GM18499 (cell line): ENCODE measurements around the gene CRKL.
"Not testable (repeated sequence)": the region's sequence is repeated elsewhere in the genome, so short reads cannot be mapped to it uniquely, and the experiment has no call there.

Experiments used
- ATAC-seq: cut with Tn5 transposase; IDR thresholded peaks from one replicate; pipeline ENCODE4 v1.9.1; 2021; ENCODE audit warnings: moderate number of reproducible peaks; ENCODE audit not compliant: insufficient read depth, unreplicated experiment

Gene CRKL

GRCh38 chr22:20965104-20965887 lies 48.1 kb downstream of the CRKL start:
- ATAC-seq = no peak

DNA sequence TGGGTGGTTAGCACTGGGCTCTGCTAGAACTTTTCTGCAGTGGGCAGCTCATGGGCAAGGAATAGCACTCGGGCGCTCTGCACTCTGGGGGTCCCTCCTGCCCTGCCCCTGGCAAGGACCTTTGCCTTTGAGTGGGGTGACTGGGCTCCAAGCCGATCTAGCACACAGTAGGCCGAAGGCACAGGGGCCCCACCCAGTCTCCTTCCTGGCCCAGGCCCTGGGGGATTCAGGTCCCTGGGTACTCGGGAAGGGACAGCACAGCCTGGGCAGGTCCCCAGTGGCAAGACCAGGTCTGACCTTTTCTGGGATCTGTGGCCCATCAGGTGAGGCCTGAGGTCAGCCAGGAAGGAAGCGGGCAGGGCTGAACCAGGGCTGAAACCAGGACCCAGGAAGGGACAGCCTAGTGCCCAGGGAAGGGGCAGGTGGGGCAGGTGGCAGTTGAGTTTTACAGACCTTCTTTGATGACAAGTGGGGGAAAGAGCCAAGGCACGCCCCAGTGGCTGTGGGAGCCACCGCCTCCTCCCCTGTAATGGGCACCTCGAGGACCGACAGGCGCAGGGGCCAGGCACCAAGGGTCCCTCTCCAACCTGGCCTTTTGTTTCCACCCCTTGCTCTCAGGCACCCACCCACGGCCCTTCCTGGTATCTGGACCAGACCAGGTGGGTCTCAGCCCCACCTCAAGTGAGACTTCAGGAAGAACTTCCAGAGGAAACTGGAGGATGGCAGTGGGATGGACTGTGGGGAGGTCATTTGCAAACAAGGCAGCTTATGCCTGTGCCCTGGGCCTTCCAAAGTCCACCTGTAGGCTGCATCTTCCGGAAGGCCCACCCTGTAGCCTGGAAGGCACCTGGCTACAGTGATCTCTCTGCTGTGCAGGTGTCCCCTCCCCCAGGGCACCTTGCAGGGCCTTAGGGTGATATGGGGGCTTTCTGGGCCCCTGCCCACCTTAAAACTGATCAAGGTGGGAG lies 49.0 kb downstream of the CRKL start:
- no peak for ATAC-seq

DNA sequence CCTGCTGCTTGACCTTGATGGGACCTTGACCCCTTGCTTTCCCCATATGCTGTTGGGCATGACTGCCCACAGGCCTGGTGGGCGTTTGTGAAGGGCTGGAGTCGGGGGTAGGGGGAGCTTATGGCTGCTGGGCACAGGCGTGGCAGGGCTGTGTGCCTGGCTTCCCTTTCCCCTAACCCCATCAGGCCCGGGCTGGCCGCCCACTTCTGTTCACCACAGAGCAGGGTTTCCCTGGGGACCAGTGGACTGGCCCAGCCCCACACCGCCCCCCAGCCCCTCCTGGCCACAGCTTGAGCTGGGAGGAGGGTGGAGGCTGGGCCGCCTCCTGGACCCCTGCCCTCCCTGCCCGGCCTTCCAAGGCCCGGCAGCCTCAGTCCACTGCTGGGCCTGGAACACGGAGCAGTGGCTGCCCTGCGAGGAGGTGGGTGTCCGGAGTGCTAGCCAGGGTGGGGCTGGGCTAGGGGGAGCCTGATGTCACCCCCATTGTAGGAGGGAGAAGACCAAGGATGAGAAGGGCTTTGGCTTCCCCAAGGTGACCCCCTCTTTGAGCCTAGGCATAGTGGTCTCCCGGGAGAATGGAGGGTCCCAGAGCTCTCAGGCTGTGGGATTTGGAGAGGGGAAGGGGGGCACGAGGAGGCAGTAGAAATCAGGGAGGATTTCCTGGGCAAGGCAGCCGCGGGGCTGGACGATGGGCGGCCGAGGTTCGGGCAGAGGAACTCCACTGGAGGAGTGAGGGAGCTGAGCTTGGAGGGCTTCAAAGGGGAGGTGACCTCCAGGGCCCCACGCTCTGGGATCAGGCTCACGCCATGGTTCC lies 49.9 kb downstream of the CRKL start, which contains the start of gene AIFM3:
Gene AIFM3 (plus strand): TSS at position 373 of the 814 bp plus-strand sequence. CDS start 690 bp downstream, outside the sequence.
- ATAC-seq = no peak

DNA sequence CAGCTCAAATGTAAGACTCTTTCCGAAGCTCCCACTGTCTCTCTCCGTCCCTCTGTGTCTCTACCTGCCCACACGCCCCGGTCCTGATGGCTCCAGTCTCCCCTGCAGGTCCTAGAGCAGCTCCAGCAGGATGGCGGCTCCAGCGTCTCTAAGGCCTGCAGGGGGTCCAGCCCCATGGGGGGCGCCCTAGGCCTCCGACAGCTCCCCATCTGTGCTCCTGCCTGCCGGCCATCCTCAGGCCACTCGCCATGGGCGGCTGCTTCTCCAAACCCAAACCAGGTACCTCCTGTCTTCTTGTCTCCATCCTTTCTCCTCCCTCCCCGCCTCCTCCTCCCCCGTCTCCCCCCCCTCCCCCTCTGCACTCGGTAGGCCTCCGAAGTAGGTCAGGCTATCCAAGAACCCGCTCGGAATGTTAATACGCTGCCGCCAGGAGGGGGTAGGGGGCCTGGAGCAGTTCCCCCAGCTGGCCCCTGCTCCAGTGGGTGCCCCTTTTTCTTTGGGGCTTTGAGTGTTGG lies 50.5 kb downstream of the CRKL start:
- no peak for ATAC-seq

DNA sequence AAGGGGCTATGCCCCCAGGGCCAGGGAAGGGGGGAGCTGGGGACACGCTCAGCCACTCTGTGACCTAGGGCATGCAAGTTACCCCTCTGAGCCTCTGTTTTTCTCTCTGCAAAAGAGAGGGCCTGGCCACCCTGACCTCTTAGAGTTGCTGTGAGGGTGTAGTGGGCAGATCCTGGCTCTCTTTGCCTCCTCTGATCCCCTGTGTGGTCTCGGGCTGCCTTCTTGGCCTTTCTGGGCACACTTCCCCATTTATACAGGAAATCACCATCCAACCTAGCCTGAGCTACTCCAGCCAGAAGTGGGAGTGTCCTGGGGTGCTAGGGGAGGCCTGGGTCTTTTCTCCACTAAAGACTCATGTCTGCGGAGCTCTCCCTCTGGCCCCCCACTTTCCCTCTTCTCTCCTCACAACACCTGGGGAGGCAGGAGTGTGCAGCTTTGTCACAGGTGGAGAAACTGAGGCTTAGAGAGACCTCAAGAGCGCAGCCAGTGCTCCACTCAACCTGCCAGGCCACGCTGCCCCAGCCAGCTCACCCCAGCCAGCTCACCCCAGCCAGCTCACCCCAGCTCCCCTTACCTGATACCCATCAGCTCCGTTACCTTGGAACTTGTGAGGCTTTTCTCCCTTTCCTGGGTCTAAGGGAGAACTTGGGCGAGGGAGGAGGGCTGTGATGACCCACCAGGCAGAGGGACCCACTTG lies 51.2 kb downstream of the CRKL start:
- ATAC-seq = no peak

- ATAC-seq = no peak
These were observed 53.9 kb downstream of the CRKL start for GRCh38 chr22:20970939-20971657.

DNA sequence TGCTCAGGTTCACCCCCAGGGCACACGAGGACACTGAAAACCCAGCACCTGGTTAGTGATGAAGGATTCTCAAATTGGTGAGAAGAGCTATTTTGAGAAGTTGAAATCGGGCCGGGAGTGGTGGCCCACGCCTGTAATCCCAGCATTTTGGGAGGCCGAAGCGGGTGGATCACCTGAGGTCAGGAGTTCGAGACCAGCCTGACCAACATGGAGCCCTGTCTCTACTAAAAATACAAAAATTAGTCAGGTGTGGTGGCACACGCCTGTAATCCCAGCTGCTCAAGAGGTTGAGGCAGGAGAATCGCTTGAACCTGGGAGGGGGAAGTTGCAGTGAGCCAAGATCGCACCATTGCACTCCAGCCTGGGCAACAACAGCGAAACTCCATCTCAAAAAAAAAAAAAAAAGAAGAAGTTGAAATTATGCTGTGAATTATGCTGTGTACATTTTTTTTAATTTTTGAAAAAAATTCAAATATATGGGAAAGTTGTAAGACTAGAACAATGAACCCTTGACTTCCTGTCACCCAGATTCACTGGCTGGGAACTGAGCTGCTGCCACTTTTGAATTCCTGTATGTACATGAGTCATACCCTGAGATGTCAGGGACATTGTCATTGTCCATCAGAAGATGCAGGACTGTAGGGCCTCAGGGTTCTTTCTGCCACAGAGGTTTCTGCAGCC lies 54.9 kb downstream of the CRKL start:
- ATAC-seq = not testable (repeated sequence)

- ATAC-seq = no peak
These were observed 55.8 kb downstream of the CRKL start for GRCh38 chr22:20972933-20973577.

- ATAC-seq = no peak
These were observed 56.6 kb downstream of the CRKL start for GRCh38 chr22:20973634-20974286.

DNA sequence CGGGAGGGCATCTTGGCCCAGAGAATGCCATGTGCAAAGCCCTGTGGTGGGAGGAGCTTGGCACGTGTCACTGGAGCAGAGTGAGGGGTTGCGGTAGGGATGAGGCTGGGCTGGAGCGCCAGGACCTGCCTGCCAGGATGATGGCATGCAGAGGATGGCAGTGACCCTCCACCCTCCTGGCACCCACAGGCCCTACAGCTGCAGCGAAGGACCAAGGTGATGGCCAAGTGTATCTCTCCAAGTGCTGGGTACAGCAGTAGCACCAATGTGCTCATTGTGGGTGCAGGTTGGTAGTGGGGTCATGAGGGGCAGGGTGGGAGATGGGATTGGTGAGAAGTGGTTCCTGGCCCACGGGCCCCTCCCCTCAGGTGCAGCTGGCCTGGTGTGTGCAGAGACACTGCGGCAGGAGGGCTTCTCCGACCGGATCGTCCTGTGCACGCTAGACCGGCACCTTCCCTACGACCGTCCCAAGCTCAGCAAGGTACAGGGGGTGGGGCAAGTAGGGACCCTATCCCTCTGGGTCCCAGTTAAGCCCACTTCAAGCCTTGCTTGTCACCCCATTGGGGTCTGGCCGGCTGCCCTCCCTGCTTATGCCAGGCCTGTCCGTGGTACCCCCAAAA lies 57.2 kb downstream of the CRKL start:
- ATAC-seq = no peak

DNA sequence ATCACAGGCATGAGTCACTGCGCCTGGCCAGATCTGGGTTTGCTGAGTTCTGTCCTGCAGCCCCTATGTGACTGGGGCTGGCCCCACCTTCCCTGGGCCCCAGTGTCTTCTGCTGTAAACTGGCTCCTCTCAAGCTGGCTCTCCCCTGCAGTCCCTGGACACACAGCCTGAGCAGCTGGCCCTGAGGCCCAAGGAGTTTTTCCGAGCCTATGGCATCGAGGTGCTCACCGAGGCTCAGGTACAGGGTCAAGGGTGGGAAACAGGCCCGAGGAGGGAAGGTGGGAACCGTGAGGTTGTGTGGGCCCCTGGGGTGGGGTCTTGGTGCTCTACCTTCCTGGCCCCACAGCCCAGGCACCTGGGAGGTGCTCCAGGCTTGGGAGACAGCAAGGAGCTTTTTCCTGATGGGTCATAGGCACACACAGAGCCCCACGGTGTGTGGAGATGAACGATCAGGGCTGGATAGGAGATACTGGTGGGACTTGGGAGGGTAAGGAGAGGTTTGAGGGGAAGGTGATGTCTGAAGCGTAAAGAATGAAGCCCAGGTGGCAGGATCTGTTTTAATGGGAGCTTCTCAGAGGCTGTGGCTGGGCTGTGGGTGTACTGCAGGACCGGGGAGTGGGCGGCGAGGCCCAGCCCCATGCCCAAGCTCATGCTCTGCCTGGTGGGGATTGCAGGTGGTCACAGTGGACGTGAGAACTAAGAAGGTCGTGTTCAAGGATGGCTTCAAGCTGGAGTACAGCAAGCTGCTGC lies 58.5 kb downstream of the CRKL start:
- no peak for ATAC-seq

DNA sequence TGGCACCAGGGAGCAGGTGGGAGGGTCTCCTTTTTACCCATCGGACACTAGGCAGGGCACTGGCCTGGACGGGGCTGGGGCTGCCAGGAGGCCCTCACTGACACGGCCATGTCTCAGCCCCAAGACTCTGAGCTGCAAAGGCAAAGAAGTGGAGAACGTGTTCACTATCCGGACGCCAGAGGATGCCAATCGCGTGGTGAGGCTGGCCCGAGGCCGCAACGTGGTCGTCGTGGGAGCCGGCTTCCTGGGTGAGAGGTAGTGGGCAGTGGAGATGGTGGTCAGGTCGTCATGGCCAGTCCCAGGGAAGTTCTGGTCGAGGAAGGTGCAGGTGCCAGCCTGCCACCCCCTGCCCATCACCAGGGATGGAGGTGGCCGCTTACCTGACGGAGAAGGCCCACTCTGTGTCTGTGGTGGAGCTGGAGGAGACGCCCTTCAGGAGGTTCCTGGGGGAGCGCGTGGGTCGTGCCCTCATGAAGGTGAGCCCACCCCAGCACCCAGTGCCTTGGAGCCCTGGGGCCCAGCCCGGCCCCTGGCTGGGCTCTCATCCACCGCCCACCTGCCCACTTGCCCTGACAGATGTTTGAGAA lies 59.2 kb downstream of the CRKL start:
- ATAC-seq = no peak

DNA sequence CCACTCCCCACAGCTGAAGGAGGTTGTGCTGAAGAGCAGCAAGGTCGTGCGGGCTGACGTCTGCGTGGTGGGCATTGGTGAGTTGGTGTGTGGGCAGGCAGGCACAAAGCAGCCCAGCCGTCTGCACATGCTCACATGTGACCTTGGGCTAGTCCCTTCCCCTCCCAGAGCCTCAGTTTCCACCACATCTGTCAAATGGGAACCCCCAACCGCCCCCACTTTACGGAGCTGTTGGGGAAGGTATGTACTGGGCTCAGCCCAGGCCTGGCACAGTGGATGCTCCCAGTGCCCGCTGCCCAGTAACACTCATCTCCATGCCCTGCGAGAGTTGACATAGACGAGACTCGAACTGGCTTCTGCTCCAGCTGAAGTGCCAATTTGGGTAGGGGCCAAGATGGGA lies 59.8 kb downstream of the CRKL start:
- ATAC-seq = no peak

DNA sequence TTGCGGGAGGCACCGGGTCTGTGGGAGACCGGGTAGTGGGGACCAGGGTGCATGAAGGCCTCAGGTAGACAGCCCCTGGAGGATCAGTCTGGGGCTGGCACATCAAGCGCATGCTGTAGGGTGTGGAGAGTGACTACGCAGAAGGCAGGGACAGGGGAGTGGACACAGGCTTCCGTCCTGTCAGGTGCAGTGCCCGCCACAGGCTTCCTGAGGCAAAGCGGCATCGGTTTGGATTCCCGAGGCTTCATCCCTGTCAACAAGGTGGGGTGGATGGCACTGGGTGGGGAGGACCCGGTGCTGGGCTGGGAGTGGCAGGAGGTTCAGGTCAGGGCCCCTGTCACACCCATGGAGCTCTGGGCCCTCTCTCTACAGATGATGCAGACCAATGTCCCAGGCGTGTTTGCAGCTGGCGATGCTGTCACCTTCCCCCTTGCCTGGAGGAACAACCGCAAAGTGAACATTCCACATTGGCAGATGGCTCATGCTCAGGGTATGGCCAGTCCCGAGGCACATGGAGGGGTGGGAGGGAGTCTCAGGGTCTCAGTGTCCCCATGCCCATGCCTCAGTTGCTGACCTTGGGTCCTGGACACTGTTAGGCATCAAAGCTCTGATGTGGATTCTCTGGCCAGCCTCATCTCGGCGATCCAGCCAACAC lies 60.4 kb downstream of the CRKL start:
- ATAC-seq = no peak

- no peak for ATAC-seq
These were observed 61.2 kb downstream of the CRKL start for GRCh38 chr22:20978419-20978818.
